K562 (cell line): ENCODE data around the gene TMEM120B. TPM values are rescaled to one million over a fixed set of nuclear protein-coding genes. Genes with fewer than 3 reads are reported as not detected.
A peak's percentile ranks its signal among the peaks of the same experiment; 100 is the strongest.

Experiments used
- CBFA2T2 ChIP-seq: fragments of 450-650 bp; conservative IDR thresholded peaks from 2 replicates; pipeline ENCODE4 v1.6.1; 2017; ENCODE audit warnings: mild to moderate bottlenecking
- CEBPZ ChIP-seq: fragments of 150-350 bp; IDR thresholded peaks from 2 replicates; pipeline ENCODE4 v1.6.1; 2014; ENCODE audit warnings: low read depth, mild to moderate bottlenecking, low read length, borderline replicate concordance
- CLOCK ChIP-seq: fragments of 250-450 bp; sonication (Bioruptor Pico); IDR thresholded peaks from 2 replicates; pipeline ENCODE4 v1.4.0; 2020; ENCODE audit warnings: mild to moderate bottlenecking, moderate library complexity, borderline replicate concordance
- ILK ChIP-seq: fragments of 450-650 bp; IDR thresholded peaks from 2 replicates; pipeline ENCODE4 v1.6.1; 2016; ENCODE audit warnings: missing genetic modification characterization, low read depth, mild to moderate bottlenecking, missing compliant biosample characterization, moderate library complexity, borderline replicate concordance
- LCOR ChIP-seq: sonication (generic); formaldehyde crosslinking; IDR thresholded peaks from 2 replicates; pipeline ENCODE4 v1.8.0; 2022; ENCODE audit warnings: mild to moderate bottlenecking, missing genetic modification reagents
- NR2C2 ChIP-seq, 2 experiments: fragments of 200-800 bp in 1 of 2; sonication (Bioruptor generic) in 1 of 2; sonication (generic) in 1 of 2; formaldehyde crosslinking in 1 of 2; IDR thresholded peaks; 2 replicates each; pipeline versions ENCODE4 v1.6.1 to v1.8.0; 2016 to 2022; ENCODE audit warnings: mild to moderate bottlenecking in 1 of 2, missing compliant biosample characterization in 1 of 2, missing genetic modification characterization in 1 of 2, missing genetic modification reagents in 1 of 2
- PHB2 ChIP-seq: fragments of 450-650 bp; IDR thresholded peaks from 2 replicates; pipeline ENCODE4 v1.6.1; 2017; ENCODE audit warnings: low read depth
- SAFB ChIP-seq: fragments of 200-400 bp; formaldehyde crosslinking; IDR thresholded peaks from 2 replicates; pipeline ENCODE4 v1.6.1; 2017; ENCODE audit warnings: low read depth, low read length, borderline replicate concordance
- SRSF3 ChIP-seq: fragments of 200-400 bp; formaldehyde crosslinking; IDR thresholded peaks from 2 replicates; pipeline ENCODE4 v1.6.1; 2016; ENCODE audit warnings: mild to moderate bottlenecking, low read length, moderate library complexity; ENCODE audit not compliant: insufficient read depth
- THAP7 ChIP-seq: fragments of 250-450 bp; sonication (Bioruptor Pico); IDR thresholded peaks from 2 replicates; pipeline ENCODE4 v1.5.0; 2021
- VEZF1 ChIP-seq: fragments of 200-800 bp; sonication (Bioruptor generic); IDR thresholded peaks from 2 replicates; pipeline ENCODE4 v1.6.1; 2017; ENCODE audit warnings: missing genetic modification characterization, missing compliant biosample characterization
- XRCC4 ChIP-seq: IDR thresholded peaks from one replicate; pipeline ENCODE4 v1.6.1; 2011; ENCODE audit not compliant: insufficient read depth, insufficient read length; ENCODE audit errors: extremely low read depth
- ZBED1 ChIP-seq: IDR thresholded peaks from 2 replicates; pipeline ENCODE4 v1.6.1; 2014
- ZBTB12 ChIP-seq: fragments of 250-450 bp; sonication (Bioruptor Pico); IDR thresholded peaks from 2 replicates; pipeline ENCODE4 v1.4.0; 2020
- ZFPM2 ChIP-seq: fragments of 250-450 bp; sonication (Bioruptor Pico); IDR thresholded peaks from 2 replicates; pipeline ENCODE4 v1.5.1; 2022; ENCODE audit warnings: mild to moderate bottlenecking
- ZNF212 ChIP-seq: fragments of 450-650 bp; formaldehyde crosslinking; IDR thresholded peaks from 2 replicates; pipeline ENCODE4 v1.4.0; 2020; ENCODE audit warnings: mild to moderate bottlenecking
- polyA plus RNA-seq, 8 experiments: library from polyadenylated mRNA; depleted of rRNA in 4 of 8; stranded (reverse) in 5 of 8; unstranded in 3 of 8; fragments of >200 nt; fragmentation: Nextera tagmentation in 2 of 8; fragmentation: Illumina TruSeq in 1 of 8; extraction: Ambion mirVana in 2 of 8; extraction: Trizol in 1 of 8; gene quantifications; 2 replicates each; pipeline versions ENCODE4 v1.2.1 to v1.2.3, GENCODE V29; 2011 to 2014; ENCODE audit warnings: inconsistent platforms in 1 of 8, missing spikeins in 1 of 8
- total RNA-seq, 7 experiments: library from RNA; depleted of rRNA in 6 of 7; stranded (reverse); fragments of >200 nt in 6 of 7; fragmentation: Illumina TruSeq in 2 of 7; extraction: Trizol in 2 of 7; gene quantifications; 2 replicates each; pipeline versions ENCODE4 v1.2.1 to v1.2.3, GENCODE V29; 2011 to 2021; ENCODE audit warnings: low replicate concordance in 1 of 7

The TMEM120B gene
- total and polyA plus RNA-seq, 9 of the 15 experiments (the other 6 are each of a cell fraction or from before 2014, with no cell fraction given): 1.7 to 18.6 (median 7.4) TPM

- TF ChIP-seq CBFA2T2: no peak
- no peak for TF ChIP-seq CLOCK (CRISPR knock-in tag)
- TF ChIP-seq XRCC4: no peak
- no peak for TF ChIP-seq ZBTB12 (CRISPR knock-in tag)
- no peak for TF ChIP-seq PHB2
- no peak for TF ChIP-seq THAP7
- TF ChIP-seq ZBED1: peak; percentile 46; the same call in 1 of the 2 replicates
- no peak for TF ChIP-seq SAFB
- no peak for TF ChIP-seq CEBPZ
- TF ChIP-seq LCOR: peak; percentile 75; the same call in 1 of the 2 replicates
- no peak for TF ChIP-seq ZFPM2
- no peak for TF ChIP-seq ZNF212 (CRISPR knock-in tag)
- no peak for TF ChIP-seq NR2C2 (CRISPR knock-in tag; IDR thresholded peaks at IDR 0.05)
- no peak for TF ChIP-seq NR2C2 (tag; IDR thresholded peaks at IDR 0.05)
- TF ChIP-seq ILK (tag): no peak
- peak; percentile 97 for TF ChIP-seq VEZF1 (CRISPR knock-in tag)
- no peak for TF ChIP-seq SRSF3
Observed at GRCh38 chr12:121799156-121799841, 86.7 kb downstream of the TMEM120B start (continued).
